ENCODE measurements around the gene GATM.
"Not testable (repeated sequence)": the region's sequence is repeated elsewhere in the genome, so short reads cannot be mapped to it uniquely, and the experiment has no call there.

Gene GATM

DNA sequence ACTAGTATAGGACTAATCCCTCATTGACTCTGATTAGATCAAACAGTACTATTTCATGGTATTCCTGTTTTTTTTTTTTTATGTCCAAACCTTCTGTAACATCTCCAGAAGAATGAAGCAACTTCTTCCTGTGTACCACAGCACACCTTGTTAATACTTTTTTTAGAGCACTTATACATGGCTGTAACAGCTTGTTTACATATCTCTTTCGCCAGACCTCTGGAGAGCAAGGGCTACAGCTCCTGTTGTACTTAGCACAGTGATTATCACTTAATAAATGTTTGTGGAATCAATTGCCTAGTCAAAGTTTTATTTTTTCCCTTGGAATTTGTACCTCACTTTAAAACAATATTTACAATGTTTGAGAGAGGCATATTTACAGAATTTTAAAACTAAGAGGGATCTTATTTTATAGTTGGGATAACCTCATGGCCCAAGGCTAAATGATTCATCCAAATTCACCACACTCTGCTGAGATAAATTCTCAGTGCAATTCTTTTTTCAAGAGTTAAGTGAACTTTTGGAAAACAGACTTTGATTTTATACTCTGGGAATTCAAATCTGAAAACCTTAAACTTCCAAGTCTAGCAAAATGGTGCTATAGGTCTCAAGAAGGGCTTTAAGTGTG is 9.2 kb upstream of the GATM start:
- DNase-seq, result no peak

DNA sequence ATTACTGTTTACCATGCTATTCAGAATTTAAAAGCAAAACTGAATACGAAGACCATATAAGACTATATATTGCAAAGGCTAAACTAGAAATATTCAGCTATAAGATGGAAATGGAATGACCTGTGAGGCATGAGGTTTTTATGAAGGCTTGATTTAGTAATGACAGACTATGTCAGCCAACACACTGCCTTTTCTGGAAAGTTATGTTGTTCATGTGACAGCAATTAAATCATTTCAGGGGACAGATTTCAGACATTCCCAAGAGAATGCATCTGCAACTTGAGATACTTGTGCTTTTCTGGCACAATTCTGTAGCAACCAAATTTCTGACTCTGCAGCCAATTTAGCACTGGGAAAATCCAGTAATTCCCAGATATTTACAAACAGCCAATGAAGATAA is 8.6 kb upstream of the GATM start:
- DNase-seq, result no peak

GRCh38 chr15:45386420-45386819 is 8.1 kb upstream of the GATM start:
- no peak for DNase-seq

GRCh38 chr15:45385590-45385989 is 7.2 kb upstream of the GATM start:
- no peak for DNase-seq

- no peak for DNase-seq
Measured at GRCh38 chr15:45384700-45385099, 6.4 kb upstream of the GATM start.

GRCh38 chr15:45378913-45379262 is 544 bp upstream of the GATM start:
- DNase-seq, result no peak

DNA sequence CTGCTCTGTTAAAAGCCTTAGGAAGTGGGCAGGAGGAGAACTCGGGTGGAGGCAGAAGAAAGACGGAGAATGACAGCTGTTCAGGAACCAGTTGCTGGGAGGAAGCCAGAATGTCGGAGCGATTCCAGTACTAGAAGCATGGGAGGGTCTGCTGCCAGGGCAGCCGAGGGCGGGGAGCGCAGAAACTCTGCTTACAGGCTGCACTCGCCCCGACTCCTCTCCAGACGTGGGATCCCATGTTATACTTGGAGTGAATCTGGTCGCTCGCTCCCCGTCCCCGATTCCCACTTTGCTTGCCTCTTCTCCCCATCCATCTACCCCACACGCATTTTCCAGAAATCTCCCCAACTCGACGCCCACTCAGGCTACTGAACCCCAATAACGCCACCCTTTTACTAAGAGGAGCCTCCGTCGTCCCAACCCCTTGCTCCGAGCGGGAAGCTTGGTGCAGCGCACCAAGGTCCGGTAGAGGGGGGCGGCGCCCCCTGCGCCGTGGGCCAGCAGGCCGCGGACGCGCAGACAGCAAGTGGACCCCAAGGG is 665 bp downstream of the GATM start:
- DNase-seq, result no peak

DNA sequence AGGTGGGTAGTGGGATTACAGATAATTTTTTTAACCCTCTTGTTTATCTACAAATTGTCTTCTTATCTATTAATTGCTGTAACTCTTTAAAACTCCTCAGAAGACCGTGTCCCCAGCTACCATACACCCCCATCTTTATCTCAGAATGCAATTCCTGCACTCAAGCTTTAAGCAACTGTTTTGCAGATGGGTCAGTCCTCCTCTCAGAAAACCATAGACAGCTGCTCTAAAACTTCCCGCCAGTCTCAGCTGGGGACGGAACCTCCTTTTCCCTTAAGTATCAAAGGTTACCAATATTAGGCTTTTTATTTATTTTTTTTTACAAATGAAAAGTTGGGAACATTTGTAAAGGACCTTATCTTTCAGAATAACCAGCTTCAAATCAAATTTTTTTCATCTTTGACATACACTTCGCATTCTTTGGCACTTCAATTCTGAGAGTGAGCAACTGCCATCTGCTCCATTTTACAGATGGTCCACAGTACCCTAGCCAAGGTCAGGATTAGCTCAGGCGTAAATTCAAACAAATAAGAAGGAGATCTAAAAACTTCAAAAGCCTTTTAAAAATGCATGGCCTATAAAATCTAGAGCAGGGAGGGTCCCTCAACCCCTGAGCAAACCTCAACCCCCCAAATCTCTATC is 1.3 kb downstream of the GATM start:
- DNase-seq, result no peak

- no peak for DNase-seq
Measured at GRCh38 chr15:45376300-45376928, 1.9 kb downstream of the GATM start.

DNA sequence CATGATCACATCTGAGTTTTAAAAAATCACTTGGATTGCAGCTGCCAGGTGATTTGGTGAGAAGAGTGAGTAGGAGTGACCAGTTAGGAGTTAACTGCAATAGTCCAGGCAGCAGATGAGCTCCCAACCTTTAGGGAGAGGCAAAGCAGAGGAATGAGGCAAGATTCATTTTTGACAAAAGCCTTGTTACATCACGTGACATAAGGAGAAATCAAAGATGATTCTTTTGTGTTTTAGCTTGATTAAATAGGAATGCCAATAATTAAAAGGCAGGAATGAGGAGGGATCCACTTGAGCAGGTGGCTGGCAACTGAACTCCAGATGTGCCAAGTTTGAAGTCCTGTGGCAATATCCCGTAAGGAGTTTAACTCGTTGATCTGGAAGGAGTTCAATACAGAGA is 2.5 kb downstream of the GATM start:
- no peak for DNase-seq

GRCh38 chr15:45373976-45374375 is 4.4 kb downstream of the GATM start:
- DNase-seq, result no peak

DNA sequence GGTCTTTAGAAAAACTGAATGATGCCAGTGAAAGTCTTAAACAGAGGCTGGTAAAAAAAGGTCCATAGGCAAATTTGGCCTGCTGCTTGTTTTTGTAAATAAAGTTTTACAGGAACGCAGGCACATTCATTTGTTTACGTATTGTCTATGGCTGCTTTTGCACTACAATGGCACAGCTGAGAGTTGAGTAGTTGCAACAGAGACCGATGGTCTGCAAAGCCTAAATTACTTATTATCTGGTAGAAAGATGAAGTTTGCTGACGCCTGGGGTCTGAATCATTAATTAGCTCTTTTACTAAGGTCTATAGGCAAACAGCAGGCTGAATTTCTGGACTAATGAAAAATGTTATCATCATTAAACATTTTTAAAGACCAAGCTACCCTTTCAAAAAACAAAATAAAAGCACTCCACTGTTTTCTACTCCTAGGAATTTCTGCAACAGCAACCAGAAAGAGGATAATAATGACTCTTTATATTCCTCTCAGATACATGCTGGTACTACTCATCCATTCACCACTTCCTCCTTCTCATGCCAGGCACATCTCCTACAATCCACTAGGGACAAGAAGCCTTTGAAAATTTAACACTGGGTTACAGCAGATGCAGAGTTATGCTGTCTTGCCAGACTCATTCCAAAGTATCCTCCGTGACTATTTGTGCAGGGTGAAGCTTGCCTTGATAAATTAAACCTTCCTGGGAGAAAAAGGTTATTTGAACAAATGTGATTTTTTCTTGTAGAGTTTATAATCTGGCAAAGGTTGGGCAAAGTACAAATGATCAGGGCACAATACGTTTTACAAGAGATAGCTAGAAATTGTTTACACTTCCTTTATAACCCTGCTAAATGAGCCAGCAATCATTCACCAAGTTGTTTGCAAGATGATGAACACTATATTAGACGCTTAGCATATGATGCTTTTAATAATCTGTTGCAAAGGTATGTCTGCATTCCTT is 6.0 kb downstream of the GATM start:
- DNase-seq, result no peak

DNA sequence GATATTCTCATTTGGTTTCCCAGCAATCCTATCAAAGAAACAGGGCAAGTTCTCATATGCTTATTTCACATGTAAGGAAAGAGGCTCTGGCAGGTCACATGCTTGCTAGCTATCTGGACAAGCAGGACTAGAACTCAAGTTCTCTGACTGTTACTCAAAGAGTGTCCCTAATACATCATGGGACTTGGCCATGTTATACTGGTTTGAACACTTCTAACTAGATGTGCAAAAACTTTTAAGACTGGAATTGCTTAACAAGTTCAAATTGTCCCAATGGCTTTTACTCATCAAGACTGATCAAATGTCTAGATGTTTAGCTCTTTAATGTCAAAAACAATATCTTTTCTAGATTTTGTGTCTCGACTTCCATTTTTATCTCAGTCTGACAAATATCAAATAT is 6.8 kb downstream of the GATM start:
- no peak for DNase-seq

DNA sequence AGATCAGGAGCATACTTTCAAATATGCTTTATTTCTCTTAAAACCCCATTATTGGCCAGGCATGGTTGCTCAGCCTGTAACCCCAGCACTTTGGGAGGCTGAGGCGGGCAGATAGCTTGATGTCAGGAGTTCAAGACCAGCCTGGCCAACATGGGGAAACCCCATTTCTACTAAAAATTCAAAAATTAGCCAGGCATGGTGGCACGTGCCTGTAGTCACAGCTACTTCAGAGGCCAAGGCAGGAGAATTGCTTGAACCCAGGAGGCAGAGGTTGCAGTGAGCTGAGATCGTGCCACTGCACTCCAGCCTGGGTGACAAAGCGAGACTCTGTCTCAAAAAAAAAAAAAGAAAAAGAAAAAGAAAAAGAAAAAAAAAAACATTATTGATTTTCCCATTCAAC is 8.3 kb downstream of the GATM start:
- DNase-seq, result not testable (repeated sequence)

DNA sequence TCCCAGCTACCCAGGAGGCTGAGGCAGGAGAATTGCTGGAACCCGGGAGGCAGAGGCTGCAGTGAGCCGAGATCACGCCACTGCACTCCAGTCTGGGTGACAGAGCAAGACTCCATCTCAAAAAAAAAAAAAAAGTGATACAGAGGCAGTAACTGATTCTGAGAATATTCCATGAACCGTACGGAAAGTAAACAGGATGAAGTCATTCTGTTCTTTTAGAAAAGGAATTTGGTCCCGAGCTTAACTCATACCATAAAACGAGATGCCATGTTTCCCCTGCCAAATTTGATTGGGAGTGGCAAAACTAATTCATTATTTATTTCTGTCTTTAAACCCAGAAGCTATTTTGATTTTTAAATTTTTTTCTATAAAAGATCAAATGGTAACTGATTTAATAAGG is 11.1 kb downstream of the GATM start:
- DNase-seq, result not testable (repeated sequence)

DNA sequence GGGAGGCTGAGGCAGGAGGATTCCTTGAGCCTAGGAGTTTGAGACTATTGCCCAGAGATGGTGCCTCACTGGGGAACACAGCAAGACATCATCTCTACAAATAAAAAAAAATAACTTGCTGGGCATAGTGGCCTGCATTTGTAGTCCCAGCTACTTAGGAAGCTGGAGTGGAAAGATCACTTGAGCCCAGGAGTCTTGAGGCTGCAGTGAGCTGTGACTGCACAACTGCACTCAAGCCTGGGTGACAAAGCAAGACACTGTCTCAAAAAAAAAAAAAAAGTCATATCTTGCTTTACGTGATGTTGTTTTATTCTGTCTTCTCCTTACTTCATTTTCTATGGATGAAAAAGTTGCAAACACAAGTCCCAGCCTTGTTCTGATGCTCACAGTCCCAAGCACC is 14.1 kb downstream of the GATM start:
- DNase-seq, result no peak

DNA sequence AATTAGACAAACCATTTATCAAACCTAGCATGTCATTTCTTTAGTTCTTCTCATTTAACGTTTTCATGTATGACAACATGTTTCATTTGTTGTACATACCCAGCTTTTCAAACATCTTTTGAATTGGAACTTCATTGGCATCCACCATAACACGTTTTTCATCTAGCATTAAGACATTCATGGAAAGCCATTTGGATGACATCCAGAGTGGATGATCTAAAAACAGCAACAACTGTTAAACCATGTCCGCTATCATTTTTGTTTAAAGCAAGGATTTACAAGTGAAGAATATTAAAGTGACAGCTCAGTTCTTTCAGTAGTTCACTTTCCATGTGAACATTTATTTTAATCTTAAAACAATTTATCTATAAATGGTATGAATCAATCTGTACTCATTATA is 14.5 kb downstream of the GATM start:
- DNase-seq, result no peak

DNA sequence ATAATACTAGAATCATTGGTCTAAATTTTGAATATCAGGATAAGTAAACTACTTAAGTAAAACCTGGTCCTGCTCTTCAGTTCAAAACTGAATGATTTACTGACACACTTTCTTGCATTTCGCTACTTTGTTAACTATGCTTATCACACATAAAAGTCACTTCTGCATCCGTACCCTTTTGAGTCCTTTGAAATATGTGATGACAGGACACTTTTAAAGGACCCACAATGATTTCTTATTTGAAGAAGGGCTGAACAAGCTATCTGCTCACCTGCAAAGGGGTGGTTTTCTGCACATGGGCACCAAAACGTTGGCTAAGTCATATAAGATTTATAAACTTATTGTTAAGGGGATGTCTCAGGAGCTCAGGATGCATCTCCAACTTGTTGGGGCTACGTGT is 15.0 kb downstream of the GATM start:
- no peak for DNase-seq

GRCh38 chr15:45362419-45362818 is 15.9 kb downstream of the GATM start:
- DNase-seq, result no peak

DNA sequence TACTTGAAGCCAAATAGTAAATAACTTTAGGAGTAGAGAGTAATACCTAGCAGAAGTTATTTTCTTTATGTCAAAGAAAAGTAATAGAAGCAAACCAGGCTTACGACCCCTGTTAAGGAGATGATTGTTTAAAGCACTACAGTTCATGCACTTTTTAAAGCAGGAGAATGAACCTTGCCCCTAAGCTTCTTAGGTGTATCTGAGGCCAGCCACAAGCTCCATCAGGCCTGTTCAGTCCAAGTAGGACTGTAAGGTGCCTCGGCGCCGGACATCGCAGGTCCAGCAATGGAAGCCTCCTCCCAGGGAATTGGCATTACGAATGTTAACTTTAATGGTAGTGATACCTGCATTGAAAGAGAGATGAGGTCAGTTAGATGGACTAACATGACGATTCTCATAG is 16.5 kb downstream of the GATM start:
- DNase-seq, result no peak

DNA sequence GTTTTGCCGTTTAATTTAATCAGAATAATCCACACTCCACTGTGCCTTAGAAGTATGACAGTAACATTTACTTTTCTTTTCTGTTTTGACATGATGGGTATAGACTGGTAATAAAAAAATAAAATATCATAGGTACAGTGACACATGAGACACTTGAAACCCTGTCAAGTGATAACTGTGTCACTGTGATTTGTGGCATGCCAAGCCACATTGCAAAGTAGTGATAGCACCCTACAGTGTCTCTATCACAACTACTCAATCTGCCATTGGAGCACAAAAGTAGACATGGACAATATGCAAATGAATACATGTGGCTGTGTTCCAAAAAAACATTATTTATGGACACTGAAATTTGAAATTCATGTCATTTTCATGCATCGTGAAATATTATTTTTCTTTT is 22.5 kb downstream of the GATM start:
- no peak for DNase-seq

DNA sequence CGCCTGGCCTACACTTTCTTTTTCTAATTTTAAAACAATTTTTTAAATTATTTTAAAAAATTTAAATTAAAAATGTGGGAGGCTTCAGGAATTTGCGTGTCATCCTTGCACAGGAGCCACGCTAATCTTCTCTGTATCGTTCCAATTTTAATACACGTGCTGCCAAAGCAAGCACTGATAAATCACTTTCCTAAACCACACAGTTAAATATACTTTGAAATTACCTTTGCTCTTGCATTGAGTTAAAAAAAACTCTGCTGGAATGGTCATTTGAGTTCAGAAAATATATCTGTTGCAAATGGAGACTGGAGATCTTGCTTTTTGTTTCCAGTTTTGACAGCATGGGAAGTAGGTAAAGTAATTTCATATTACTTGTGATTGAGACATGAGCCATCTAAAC is 23.6 kb downstream of the GATM start:
- DNase-seq, result no peak

GRCh38 chr15:45351227-45351626 is 27.1 kb downstream of the GATM start:
- DNase-seq, result no peak

Measured in central memory CD4-positive, alpha-beta T cell (primary cell).